C4-2B (cell line): ENCODE data around the gene LRRC23.

Experiments used
- ZFX ChIP-seq: fragments of 450-650 bp; IDR thresholded peaks from 2 replicates; pipeline ENCODE4 v1.6.1; 2017
- TF ChIP-seq, protein P1 (sequence below): fragments of 450-650 bp; conservative IDR thresholded peaks from 2 replicates; pipeline ENCODE4 v1.5.1; 2017; ENCODE audit warnings: mild to moderate bottlenecking

DNA sequence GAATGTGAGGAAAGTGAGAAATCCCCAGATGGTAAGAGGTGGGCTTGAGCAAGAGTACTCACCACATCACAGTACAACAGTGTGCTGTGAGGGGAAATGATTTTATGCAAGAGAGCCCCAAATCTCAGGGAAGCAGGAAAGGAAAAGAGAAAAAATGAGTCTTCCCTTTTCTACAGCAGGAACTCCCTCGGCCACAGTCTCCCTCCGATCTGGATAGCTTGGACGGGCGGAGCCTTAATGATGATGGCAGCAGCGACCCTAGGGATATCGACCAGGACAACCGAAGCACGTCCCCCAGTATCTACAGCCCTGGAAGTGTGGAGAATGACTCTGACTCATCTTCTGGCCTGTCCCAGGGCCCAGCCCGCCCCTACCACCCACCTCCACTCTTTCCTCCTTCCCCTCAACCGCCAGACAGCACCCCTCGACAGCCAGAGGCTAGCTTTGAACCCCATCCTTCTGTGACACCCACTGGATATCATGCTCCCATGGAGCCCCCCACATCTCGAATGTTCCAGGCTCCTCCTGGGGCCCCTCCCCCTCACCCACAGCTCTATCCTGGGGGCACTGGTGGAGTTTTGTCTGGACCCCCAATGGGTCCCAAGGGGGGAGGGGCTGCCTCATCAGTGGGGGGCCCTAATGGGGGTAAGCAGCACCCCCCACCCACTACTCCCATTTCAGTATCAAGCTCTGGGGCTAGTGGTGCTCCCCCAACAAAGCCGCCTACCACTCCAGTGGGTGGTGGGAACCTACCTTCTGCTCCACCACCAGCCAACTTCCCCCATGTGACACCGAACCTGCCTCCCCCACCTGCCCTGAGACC is 31.0 kb downstream of the LRRC23 start:
- TF ChIP-seq, protein P1, sequence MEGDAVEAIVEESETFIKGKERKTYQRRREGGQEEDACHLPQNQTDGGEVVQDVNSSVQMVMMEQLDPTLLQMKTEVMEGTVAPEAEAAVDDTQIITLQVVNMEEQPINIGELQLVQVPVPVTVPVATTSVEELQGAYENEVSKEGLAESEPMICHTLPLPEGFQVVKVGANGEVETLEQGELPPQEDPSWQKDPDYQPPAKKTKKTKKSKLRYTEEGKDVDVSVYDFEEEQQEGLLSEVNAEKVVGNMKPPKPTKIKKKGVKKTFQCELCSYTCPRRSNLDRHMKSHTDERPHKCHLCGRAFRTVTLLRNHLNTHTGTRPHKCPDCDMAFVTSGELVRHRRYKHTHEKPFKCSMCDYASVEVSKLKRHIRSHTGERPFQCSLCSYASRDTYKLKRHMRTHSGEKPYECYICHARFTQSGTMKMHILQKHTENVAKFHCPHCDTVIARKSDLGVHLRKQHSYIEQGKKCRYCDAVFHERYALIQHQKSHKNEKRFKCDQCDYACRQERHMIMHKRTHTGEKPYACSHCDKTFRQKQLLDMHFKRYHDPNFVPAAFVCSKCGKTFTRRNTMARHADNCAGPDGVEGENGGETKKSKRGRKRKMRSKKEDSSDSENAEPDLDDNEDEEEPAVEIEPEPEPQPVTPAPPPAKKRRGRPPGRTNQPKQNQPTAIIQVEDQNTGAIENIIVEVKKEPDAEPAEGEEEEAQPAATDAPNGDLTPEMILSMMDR: no peak
- TF ChIP-seq ZFX: no peak
